WERI-Rb-1 (cell line): Measurements from ENCODE around the gene DMWD.

ENCODE experiments used
- DNase-seq: peaks from one replicate; pipeline ENCODE4 v3.0.0-alpha.2; 2020
- H3K27ac ChIP-seq: fragments of 250-450 bp; sonication (Bioruptor Pico); 2 replicates; pipeline ENCODE4 v1.5.1; 2020; ENCODE audit warnings: mild to moderate bottlenecking, moderate library complexity
- H3K27me3 ChIP-seq: fragments of 250-450 bp; sonication (Bioruptor Pico); 2 replicates; pipeline ENCODE4 v1.5.1; 2021; ENCODE audit warnings: mild to moderate bottlenecking, low read depth, moderate library complexity; ENCODE audit not compliant: insufficient read depth, severe bottlenecking
- H3K36me3 ChIP-seq: fragments of 250-450 bp; sonication (Bioruptor Pico); 2 replicates; pipeline ENCODE4 v1.5.1; 2020; ENCODE audit warnings: mild to moderate bottlenecking, moderate library complexity
- H3K4me3 ChIP-seq: 2 replicates; pipeline ENCODE4 v1.5.1; 2011; ENCODE audit warnings: low read depth, mild to moderate bottlenecking, control low read depth, low read length
- H3K9me3 ChIP-seq: fragments of 250-450 bp; sonication (Bioruptor Pico); 2 replicates; pipeline ENCODE4 v1.5.1; 2021; ENCODE audit warnings: mild to moderate bottlenecking, moderate library complexity; ENCODE audit not compliant: severe bottlenecking
- CTCF ChIP-seq: IDR thresholded peaks from 2 replicates; pipeline ENCODE4 v1.5.1; 2011; ENCODE audit warnings: low read depth, mild to moderate bottlenecking, control low read depth, inconsistent platforms, low read length

DMWD gene

GRCh38 chr19:45782820-45783785, 9.5 kb downstream of the DMWD start:
- no peak for TF ChIP-seq CTCF
- no peaks in the 10 kb centered on the region for H3K27me3 ChIP-seq
- H3K9me3 ChIP-seq, result no peaks in the 10 kb centered on the region
- H3K4me3 ChIP-seq, result no peak overlapping the region
- no peak overlapping the region for H3K27ac ChIP-seq
- H3K36me3 ChIP-seq, result peaks cover 27% of the 10 kb centered on the region
- DNase-seq, result no peak

DNA sequence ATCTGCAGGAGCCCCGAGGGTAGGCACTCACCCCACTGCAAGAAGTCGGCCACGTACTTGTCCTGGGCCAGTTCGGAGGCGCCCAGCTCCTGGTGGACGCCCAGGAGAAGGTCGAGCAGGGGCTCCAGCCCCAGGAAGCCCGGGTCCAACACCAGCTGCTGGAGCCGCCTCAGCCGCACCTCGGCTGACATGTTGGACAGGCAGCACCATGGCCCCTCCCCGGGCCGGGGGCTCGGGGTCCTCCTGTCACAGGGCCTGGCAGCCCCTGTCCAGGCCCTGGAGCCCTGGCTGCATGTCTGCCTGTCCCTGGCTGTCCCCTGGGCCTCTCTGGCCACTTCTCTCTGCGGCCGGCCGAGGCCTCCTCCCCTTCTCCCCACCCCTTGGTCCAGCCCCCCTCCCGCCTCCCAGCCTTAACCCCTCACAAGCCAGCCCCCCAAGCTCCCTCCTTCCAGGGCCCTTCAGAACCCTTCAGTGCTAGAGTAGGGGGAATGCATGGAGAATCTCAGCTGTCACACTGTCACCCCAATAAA, 10.4 kb downstream of the DMWD start, which contains the start of gene DMPK:
Gene DMPK (minus strand): TSS at position 329 of the 530 bp plus-strand sequence. CDS start 138 bp downstream, at position 191.
- Histone ChIP-seq H3K27me3 (no peaks in the 10 kb centered on the region), H3K4me3 (peak within 1 kb of the TSS; percentile 19; the same call in 1 of the 2 replicates), H3K36me3 (peaks cover 23% of the 10 kb centered on the region), H3K9me3 (no peaks in the 10 kb centered on the region), H3K27ac (no peak within 1 kb of the TSS)
- TF ChIP-seq CTCF, result no peak
- DNase-seq, result peak; percentile 14

DNA sequence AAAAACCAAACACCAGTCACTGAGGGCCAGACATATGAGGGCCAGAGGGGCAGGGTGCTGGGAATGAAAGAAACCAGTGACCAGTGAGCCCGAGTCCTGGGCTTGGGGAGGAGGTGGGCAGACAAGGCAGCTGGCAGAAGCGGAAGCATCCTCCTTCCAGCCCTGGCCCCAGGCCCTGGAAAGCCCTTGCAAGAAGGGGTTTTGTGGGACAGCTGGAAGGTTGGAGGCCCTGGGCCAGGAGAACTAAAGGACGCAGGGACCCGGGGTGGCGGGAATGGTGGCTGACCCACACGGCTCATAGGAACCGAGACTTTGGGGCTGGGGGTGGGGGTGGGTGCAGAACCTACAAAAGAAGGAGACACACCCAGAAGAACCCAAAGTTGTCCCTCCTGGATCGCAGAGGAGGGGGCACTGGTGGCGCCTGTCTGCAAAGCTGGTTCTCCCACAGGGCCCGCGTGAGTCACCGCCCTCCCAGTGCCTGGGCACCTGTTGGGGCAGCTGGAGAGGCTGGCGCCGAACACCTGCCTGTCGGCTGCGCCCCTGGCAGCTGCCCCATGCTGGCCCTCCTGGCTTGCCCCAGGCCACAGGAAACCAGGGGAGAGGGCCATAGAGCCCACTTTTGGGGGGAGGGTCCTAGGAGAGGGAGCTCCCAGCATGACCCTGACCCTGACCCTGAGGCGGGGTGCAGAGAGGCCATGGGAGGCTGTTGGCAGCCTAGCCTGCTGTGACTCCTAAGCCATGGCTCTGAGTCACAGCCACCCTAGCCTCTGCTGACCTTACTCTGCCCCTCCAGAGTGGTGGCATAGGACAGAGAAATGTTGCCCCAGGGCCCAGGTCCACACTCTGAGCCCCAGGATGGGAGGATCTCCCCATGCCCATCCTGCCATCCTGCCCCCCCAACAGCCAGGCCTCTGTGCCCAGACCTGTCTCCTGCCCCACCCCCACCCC, 11.2 kb downstream of the DMWD start:
- TF ChIP-seq CTCF, result no peak
- H3K4me3 ChIP-seq, result no peak overlapping the region; the same call in 1 of the 2 replicates
- no peak overlapping the region for H3K27ac ChIP-seq
- DNase-seq, result peak; percentile 6
- H3K27me3 ChIP-seq, result no peaks in the 10 kb centered on the region
- H3K9me3 ChIP-seq, result no peaks in the 10 kb centered on the region
- H3K36me3 ChIP-seq, result peaks cover 20% of the 10 kb centered on the region

DNA sequence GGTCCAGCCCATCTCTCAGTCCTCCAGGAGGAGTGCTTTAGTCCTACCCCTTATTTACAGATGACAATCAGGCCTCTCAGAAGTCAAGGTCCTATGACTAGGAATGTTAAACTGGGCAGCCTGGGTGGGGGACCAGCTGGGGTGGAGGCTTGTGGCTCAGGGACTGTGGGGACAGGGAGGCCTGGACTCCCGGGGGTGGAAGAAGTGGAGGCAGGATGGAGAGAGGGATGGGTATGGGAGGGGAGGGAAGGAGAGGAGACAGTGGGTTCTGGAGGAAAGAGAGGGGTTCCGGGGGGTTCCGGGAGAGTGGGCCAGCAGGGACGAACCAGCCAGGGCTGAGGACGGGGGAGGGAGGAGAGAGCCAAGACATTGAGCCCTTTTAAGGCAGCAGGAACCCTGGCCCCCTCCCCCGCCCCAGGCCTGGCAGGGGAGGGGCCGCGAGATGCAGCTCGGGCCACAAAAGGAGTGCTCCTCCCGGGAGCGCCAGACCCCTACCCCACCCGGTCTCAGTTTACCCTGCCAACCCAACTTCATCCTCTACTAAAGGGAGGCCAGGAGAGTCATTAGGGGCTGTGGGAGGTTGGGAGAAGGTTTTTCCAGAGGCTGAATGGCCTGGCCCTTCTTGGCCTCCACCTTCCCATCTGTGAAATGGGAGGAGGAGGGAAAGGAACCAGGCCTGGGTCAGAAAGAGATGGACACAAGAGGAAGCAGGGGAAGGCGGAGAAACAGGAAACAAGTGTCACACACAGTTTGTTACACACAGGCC, 12.0 kb downstream of the DMWD start:
- H3K4me3 ChIP-seq, result no peak overlapping the region
- H3K36me3 ChIP-seq, result peaks cover 14% of the 10 kb centered on the region
- no peak for DNase-seq
- no peaks in the 10 kb centered on the region for H3K27me3 ChIP-seq
- H3K27ac ChIP-seq, result no peak overlapping the region
- H3K9me3 ChIP-seq, result no peaks in the 10 kb centered on the region
- TF ChIP-seq CTCF, result no peak

GRCh38 chr19:45780146-45780447, 12.5 kb downstream of the DMWD start:
- no peak for TF ChIP-seq CTCF
- Histone ChIP-seq H3K36me3 (peaks cover 11% of the 10 kb centered on the region; the same call in 1 of the 2 replicates), H3K27ac (no peak overlapping the region; the same call in 1 of the 2 replicates), H3K9me3 (no peaks in the 10 kb centered on the region), H3K4me3 (no peak overlapping the region), H3K27me3 (no peaks in the 10 kb centered on the region)
- DNase-seq, result no peak
